ENCODE results near the gene GPC6. TPM values are rescaled to one million over a fixed set of nuclear protein-coding genes. Genes with fewer than 3 reads are reported as not detected.

The GPC6 gene
- total RNA-seq, 4 donors from 2014 or later: 13.7 to 21.7 (median 16.5) TPM

GRCh38 chr13:93744886-93745285 lies 518.3 kb downstream of the GPC6 start:
- Histone ChIP-seq H3K9me3 (no peaks in the 10 kb centered on the region), H3K4me1 (no peaks in the 10 kb centered on the region), H3K4me3 (no peak overlapping the region), H3K27me3 (no peaks in the 10 kb centered on the region), H3K27ac (no peak overlapping the region), H3K36me3 (no peaks in the 10 kb centered on the region)
- WGBS, 2 donors (ENCODE audit: low coverage in 1 of 2): 63 to 88% methylated on average over 1 of the region's 1 CpG
- TF ChIP-seq CTCF (IDR thresholded peaks at IDR 0.05) (no peak), EP300 (IDR thresholded peaks at IDR 0.05) (no peak), POLR2AphosphoS5 (IDR thresholded peaks at IDR 0.05) (no peak), POLR2A (IDR thresholded peaks at IDR 0.05) (no peak)
- ATAC-seq: no peak

- Histone ChIP-seq H3K4me3 (no peak overlapping the region), H3K36me3 (no peaks in the 10 kb centered on the region), H3K27ac (no peak overlapping the region), H3K4me1 (no peaks in the 10 kb centered on the region), H3K9me3 (no peaks in the 10 kb centered on the region), H3K27me3 (no peaks in the 10 kb centered on the region)
- ATAC-seq: no peak
- 70 to 95% methylated on average over 2 of the region's 2 CpGs for WGBS, 2 donors (ENCODE audit: low coverage in 1 of 2)
- TF ChIP-seq EP300 (IDR thresholded peaks at IDR 0.05) (no peak), CTCF (IDR thresholded peaks at IDR 0.05) (no peak), POLR2AphosphoS5 (IDR thresholded peaks at IDR 0.05) (no peak), POLR2A (IDR thresholded peaks at IDR 0.05) (no peak)
These were observed 519.3 kb downstream of the GPC6 start for GRCh38 chr13:93745884-93746283.

- Histone ChIP-seq H3K27ac (no peak overlapping the region), H3K36me3 (no peaks in the 10 kb centered on the region), H3K9me3 (no peaks in the 10 kb centered on the region), H3K4me1 (no peaks in the 10 kb centered on the region), H3K27me3 (no peaks in the 10 kb centered on the region), H3K4me3 (no peak overlapping the region)
- ATAC-seq: no peak
- 78 to 100% methylated on average over 1 of the region's 1 CpG for WGBS, 2 donors (ENCODE audit: low coverage in 1 of 2)
- no peak for TF ChIP-seq CTCF (IDR thresholded peaks at IDR 0.05)
- TF ChIP-seq POLR2A (IDR thresholded peaks at IDR 0.05): no peak
- TF ChIP-seq POLR2AphosphoS5 (IDR thresholded peaks at IDR 0.05): no peak
- no peak for TF ChIP-seq EP300 (IDR thresholded peaks at IDR 0.05)
These were observed 520.0 kb downstream of the GPC6 start for GRCh38 chr13:93746589-93746988.

GRCh38 chr13:93750676-93751075 lies 524.1 kb downstream of the GPC6 start:
- H3K27me3 ChIP-seq: no peaks in the 10 kb centered on the region
- H3K4me3 ChIP-seq: no peak overlapping the region
- no peaks in the 10 kb centered on the region for H3K4me1 ChIP-seq
- ATAC-seq: no peak
- 88 to 94% methylated on average over 2 to 3 of the region's 4 CpGs for WGBS, 2 donors (ENCODE audit: low coverage in 1 of 2)
- H3K27ac ChIP-seq: no peak overlapping the region
- no peak for TF ChIP-seq CTCF (IDR thresholded peaks at IDR 0.05)
- TF ChIP-seq POLR2A (IDR thresholded peaks at IDR 0.05): no peak
- no peak for TF ChIP-seq POLR2AphosphoS5 (IDR thresholded peaks at IDR 0.05)
- TF ChIP-seq EP300 (IDR thresholded peaks at IDR 0.05): no peak
- H3K36me3 ChIP-seq: no peaks in the 10 kb centered on the region
- no peaks in the 10 kb centered on the region for H3K9me3 ChIP-seq

- Histone ChIP-seq H3K27ac (no peak overlapping the region), H3K4me3 (no peak overlapping the region), H3K27me3 (no peaks in the 10 kb centered on the region), H3K36me3 (no peaks in the 10 kb centered on the region), H3K4me1 (no peaks in the 10 kb centered on the region), H3K9me3 (no peaks in the 10 kb centered on the region)
- no peak for ATAC-seq
- no peak for TF ChIP-seq EP300 (IDR thresholded peaks at IDR 0.05)
- TF ChIP-seq POLR2AphosphoS5 (IDR thresholded peaks at IDR 0.05): no peak
- TF ChIP-seq CTCF (IDR thresholded peaks at IDR 0.05): no peak
- no peak for TF ChIP-seq POLR2A (IDR thresholded peaks at IDR 0.05)
These were observed 524.5 kb downstream of the GPC6 start for GRCh38 chr13:93751117-93751516.
